ENCODE measurements around the gene SMCO2. TPM values are rescaled to one million over a fixed set of nuclear protein-coding genes. Genes with fewer than 3 reads are reported as not detected.

Gene SMCO2
- total RNA-seq, 1 experiment from 2014 or later = not detected

DNA sequence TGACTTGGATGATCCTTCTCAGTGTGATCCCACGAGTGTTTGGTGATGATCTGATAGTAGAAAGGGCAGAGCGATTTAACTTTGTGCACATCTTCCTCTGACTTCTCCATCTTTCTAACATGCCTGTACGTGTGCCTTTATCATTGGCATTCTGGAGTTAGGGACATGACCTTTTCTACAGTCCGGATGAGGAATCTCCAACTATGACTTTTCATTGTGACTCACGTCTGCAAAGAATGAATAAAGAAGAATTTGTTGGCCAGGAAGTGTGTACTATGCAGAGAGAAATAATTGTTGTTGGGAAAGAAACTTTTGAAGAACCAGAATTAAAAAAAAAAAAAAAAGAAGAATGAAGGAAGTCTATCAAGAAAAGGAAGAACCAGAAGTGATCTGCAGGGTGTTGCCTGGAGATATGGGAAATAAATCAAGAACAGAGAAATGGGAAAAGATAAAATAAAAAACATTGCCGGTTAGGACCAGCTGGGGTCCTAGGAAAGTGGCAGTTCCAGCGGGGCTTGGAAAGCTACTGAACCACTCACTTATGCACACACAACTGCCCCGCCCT lies 102.8 kb downstream of the SMCO2 start:
- peak; percentile 59 for DNase-seq (ENCODE audit: low read depth, low spot score)
- intact Hi-C loops (cut with micrococcal nuclease) = loop anchor here (2.0 kb wide), 1 partner anchor 25 kb away; the partner anchor contains the start of gene PPFIBP1
- Histone ChIP-seq H3K9me3 (ENCODE audit: control insufficient read depth in 1 of 2, insufficient read depth in 1 of 2, low read depth in 1 of 2, low read length in 2 of 2) (no peaks in the 10 kb centered on the region), H3K27ac (ENCODE audit: low read depth, low read length) (peak overlapping the region; percentile 82), H2AFZ (ENCODE audit: low read depth, low read length, poor library complexity, severe bottlenecking) (no peak overlapping the region), H4K20me1 (ENCODE audit: insufficient read depth) (no peaks in the 10 kb centered on the region; the same call in 1 of the 2 replicates), H3K79me2 (ENCODE audit: insufficient read depth, low read length) (peaks cover 79% of the 10 kb centered on the region), H3K4me3 (replicated peaks in 1 of 2; ENCODE audit: low read depth in 1 of 2, low read length in 2 of 2) (peak overlapping the region; percentile 25 to 48), H3K9me2 (ENCODE audit: insufficient read depth) (no peaks in the 10 kb centered on the region), H3K4me2 (ENCODE audit: low read length) (peak overlapping the region; percentile 84), H3K9ac (ENCODE audit: low read length) (peak overlapping the region; percentile 62), H3K27me3 (ENCODE audit: insufficient read depth, low read length) (no peaks in the 10 kb centered on the region), H3K36me3 (ENCODE audit: control insufficient read depth in 1 of 2, insufficient read depth in 2 of 2, low read length in 2 of 2) (no peaks in the 10 kb centered on the region), H3K4me1 (ENCODE audit: control insufficient read depth in 1 of 2, insufficient read depth in 2 of 2, low read length in 2 of 2) (peaks cover 74 to 89% of the 10 kb centered on the region in 2 experiments)
- ChIA-PET RAD21 (ENCODE audit: low non-redundant PET in 1 of 2, low total read pairs in 2 of 2, uncharacterized antibody in 2 of 2, unreplicated experiment in 2 of 2) (interaction anchor here (0.9 to 1.5 kb wide), 2 partner anchors 19 to 25 kb away, joined by 3 to 4 read pairs; partner anchors contain the start of gene PPFIBP1 (in 1 of the 2)), CTCF (interaction anchor here (1.1 kb wide), 1 partner anchor 87 kb away, joined by 3 read pairs; no protein-coding TSS in a partner anchor), POLR2A (interaction anchor here (1.1 to 2.8 kb wide), 2 partner anchors 8 to 25 kb away, joined by 3 to 10 read pairs; partner anchors contain the start of gene PPFIBP1)
- BruUV-seq (replicated peaks) = no TSS peak
- peak; percentile 64 for ATAC-seq
- TF ChIP-seq EZH2 (IDR thresholded peaks at IDR 0.05) (no peak), CBX3 (IDR thresholded peaks at IDR 0.05; ENCODE audit: low read depth) (0 out of 2 replicates have a peak, but pooled peaks have one; percentile 26), SP1 (IDR thresholded peaks at IDR 0.05; ENCODE audit: low read depth) (peak; percentile 49; the same call in 1 of the 2 replicates), JUND (IDR thresholded peaks at IDR 0.05) (peak; percentile 59; the same call in 1 of the 2 replicates), YY1 (IDR thresholded peaks at IDR 0.05; ENCODE audit: extremely low read depth, insufficient replicate concordance, low read depth, low read length) (peak; percentile 7), POLR2A (IDR thresholded peaks at IDR 0.05; ENCODE audit: borderline replicate concordance, extremely low read depth, insufficient read depth, insufficient read length) (no peak), ATF3 (IDR thresholded peaks at IDR 0.05) (no peak), FOSL1 (IDR thresholded peaks at IDR 0.05; ENCODE audit: low read depth) (peak; percentile 59; the same call in 1 of the 2 replicates), REST (IDR thresholded peaks at IDR 0.05; ENCODE audit: low read depth) (no peak), ELF1 (IDR thresholded peaks at IDR 0.05; ENCODE audit: borderline replicate concordance, low read depth) (no peak), SIN3A (IDR thresholded peaks at IDR 0.05; ENCODE audit: low read depth) (peak; percentile 5; the same call in 1 of the 2 replicates)
- TF ChIP-seq, protein P1, sequence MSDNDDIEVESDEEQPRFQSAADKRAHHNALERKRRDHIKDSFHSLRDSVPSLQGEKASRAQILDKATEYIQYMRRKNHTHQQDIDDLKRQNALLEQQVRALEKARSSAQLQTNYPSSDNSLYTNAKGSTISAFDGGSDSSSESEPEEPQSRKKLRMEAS (IDR thresholded peaks at IDR 0.05) = 0 out of 2 replicates have a peak, but pooled peaks have one; percentile 1
